CD14-positive monocyte (primary cell): ENCODE results near the gene MT1E. TPM values are rescaled to one million over a fixed set of nuclear protein-coding genes. Genes with fewer than 3 reads are reported as not detected.

Experiments
- DNase-seq, 3 donors: peaks; one replicate each; pipeline ENCODE4 v3.0.0-alpha.2; 2011 to 2022
- H2AFZ ChIP-seq: 2 replicates; pipeline ENCODE4 v1.6.0; 2012; ENCODE audit warnings: mild to moderate bottlenecking, low read depth, low read length, inconsistent platforms; ENCODE audit not compliant: insufficient read depth, poor library complexity, severe bottlenecking
- H3K27ac ChIP-seq, 2 donors: 1 replicate in 1 of 2; 2 replicates in 1 of 2; pipeline ENCODE4 v1.5.1; 2012 to 2013; ENCODE audit warnings: low read length in 2 of 2, control low read depth in 1 of 2, inconsistent platforms in 1 of 2, low read depth in 1 of 2, mild to moderate bottlenecking in 1 of 2
- H3K27me3 ChIP-seq, 2 donors: one replicate each; pipeline versions ENCODE4 v1.6.0 to v1.6.1; 2011 to 2013; ENCODE audit warnings: low read length in 2 of 2; ENCODE audit not compliant: control insufficient read depth in 2 of 2, insufficient read depth in 2 of 2
- H3K36me3 ChIP-seq, 2 donors: replicated peaks in 1 of 2; 1 replicate in 1 of 2; 2 replicates in 1 of 2; pipeline versions ENCODE4 v1.5.1 to v1.6.1; 2012 to 2013; ENCODE audit warnings: low read length in 2 of 2, control low read depth in 1 of 2, inconsistent platforms in 1 of 2, mild to moderate bottlenecking in 1 of 2; ENCODE audit not compliant: insufficient read depth in 2 of 2, control insufficient read depth in 1 of 2
- H3K4me1 ChIP-seq, 2 donors: 1 replicate in 1 of 2; 2 replicates in 1 of 2; pipeline versions ENCODE4 v1.5.1 to v1.6.1; 2012 to 2013; ENCODE audit warnings: low read length in 2 of 2, control low read depth in 1 of 2, inconsistent platforms in 1 of 2, mild to moderate bottlenecking in 1 of 2, moderate library complexity in 1 of 2; ENCODE audit not compliant: insufficient read depth in 2 of 2, control insufficient read depth in 1 of 2
- H3K4me2 ChIP-seq: replicated peaks from 2 replicates; pipeline ENCODE3; 2012; ENCODE audit warnings: low read length, moderate library complexity, mild to moderate bottlenecking; ENCODE audit not compliant: poor library complexity, severe bottlenecking; ENCODE audit errors: extremely low read depth
- H3K4me3 ChIP-seq, 3 experiments: fragments of 200-600 bp in 1 of 3; sonication (generic) in 1 of 3; replicated peaks in 1 of 3; 1 replicate in 2 of 3; 2 replicates in 1 of 3; pipeline ENCODE4 v1.5.1; 2011 to 2013; ENCODE audit warnings: low read length in 3 of 3, mild to moderate bottlenecking in 3 of 3, control low read depth in 2 of 3, low read depth in 2 of 3, inconsistent platforms in 1 of 3, moderate library complexity in 1 of 3
- H3K79me2 ChIP-seq: 2 replicates; pipeline ENCODE4 v1.6.0; 2012; ENCODE audit warnings: mild to moderate bottlenecking, control low read depth, inconsistent platforms, low read length, moderate library complexity; ENCODE audit not compliant: insufficient read depth
- H3K9ac ChIP-seq: 2 replicates; pipeline ENCODE4 v1.6.0; 2017; ENCODE audit warnings: low read length, mild to moderate bottlenecking; ENCODE audit not compliant: insufficient read depth, poor library complexity, severe bottlenecking
- H3K9me3 ChIP-seq, 2 donors: replicated peaks in 1 of 2; 1 replicate in 1 of 2; 2 replicates in 1 of 2; pipeline versions ENCODE4 v1.5.1 to v1.6.1; 2012 to 2013; ENCODE audit warnings: low read length in 2 of 2, control low read depth in 1 of 2; ENCODE audit not compliant: control insufficient read depth in 1 of 2, insufficient read depth in 1 of 2
- H4K20me1 ChIP-seq: 2 replicates; pipeline ENCODE4 v1.6.0; 2012; ENCODE audit warnings: mild to moderate bottlenecking, low read length, control low read depth, moderate library complexity; ENCODE audit not compliant: insufficient read depth
- H3K27ac Mint-ChIP-seq, 7 donors: one replicate each; pipeline ENCODE4 v1.8.0; 2020; ENCODE audit warnings: mild to moderate bottlenecking in 7 of 7, mixed read lengths in 7 of 7, moderate library complexity in 6 of 7, inconsistent platforms in 2 of 7
- H3K27me3 Mint-ChIP-seq, 3 donors: one replicate each; pipeline ENCODE4 v1.8.0; 2021 to 2022; ENCODE audit warnings: low read depth in 3 of 3, mild to moderate bottlenecking in 3 of 3, mixed read lengths in 3 of 3, moderate library complexity in 3 of 3, inconsistent platforms in 1 of 3
- H3K36me3 Mint-ChIP-seq, 2 donors: one replicate each; pipeline ENCODE4 v1.8.0; 2020; ENCODE audit warnings: mixed read lengths in 2 of 2, inconsistent platforms in 1 of 2, mild to moderate bottlenecking in 1 of 2
- H3K4me1 Mint-ChIP-seq: one replicate; pipeline ENCODE4 v1.8.0; 2020; ENCODE audit warnings: mild to moderate bottlenecking, mixed read lengths
- H3K4me3 Mint-ChIP-seq, 2 donors: one replicate each; pipeline ENCODE4 v1.8.0; 2020; ENCODE audit warnings: mild to moderate bottlenecking in 2 of 2, mixed read lengths in 2 of 2, moderate library complexity in 1 of 2
- H3K9me3 Mint-ChIP-seq, 7 donors: one replicate each; pipeline ENCODE4 v1.8.0; 2020 to 2022; ENCODE audit warnings: mixed read lengths in 7 of 7, mild to moderate bottlenecking in 6 of 7, moderate library complexity in 6 of 7, inconsistent platforms in 2 of 7
- CTCF ChIP-seq: fragments of 200-600 bp; IDR thresholded peaks from one replicate; pipeline ENCODE4 v1.8.0; 2022; ENCODE audit warnings: antibody characterized with exemption, mild to moderate bottlenecking
- WGBS: methylation state at CpG from one replicate; pipeline ENCODE4 v1.1.5; 2013; ENCODE audit warnings: missing lambda C conversion rate; ENCODE audit not compliant: insufficient coverage; 5-methylcytosine and 5-hydroxymethylcytosine counted together
- intact Hi-C, 2 donors: fragments of 100-400 bp; cut with micrococcal nuclease; formaldehyde crosslinking; loops; one replicate each; pipeline versions ENCODE4 v1.15.0 to v1.15.1; 2023
- polyA plus RNA-seq, 3 donors: library from polyadenylated mRNA; depleted of rRNA in 1 of 3; unstranded in 2 of 3; stranded (reverse) in 1 of 3; fragments of 300-500 nt in 2 of 3; fragments of >200 nt in 1 of 3; fragmentation: Illumina TruSeq in 2 of 3; gene quantifications; 1 replicate in 2 of 3; 2 replicates in 1 of 3; pipeline ENCODE4 v1.2.3, GENCODE V29; 2012 to 2021

Gene MT1E
- polyA plus RNA-seq, 3 donors, result 1.3 to 4.3 (median 4.0) TPM

GRCh38 chr16:56601325-56601724 is 24.3 kb upstream of the MT1E start:
- DNase-seq, result no peak
- intact Hi-C loops, result loop anchor here (10.0 kb wide), 3 partner anchors 103 to 583 kb away; partner anchors contain the start of genes NUDT21 (in 1 of the 2), OGFOD1 (in 1 of the 2), PSME3IP1 (in 1 of the 2) and RSPRY1 (in 1 of the 2)
- H3K4me2 ChIP-seq, result no peak overlapping the region
- 91% methylated on average over 5 of the region's 9 CpGs for WGBS
- H3K9ac ChIP-seq, result no peak overlapping the region
- H3K4me3 ChIP-seq, result no peak overlapping the region
- no peaks in the 10 kb centered on the region for H3K4me1 ChIP-seq
- peaks cover 0 to 3% (median 0%) of the 10 kb centered on the region in 7 donors for H3K9me3 Mint-ChIP-seq
- H3K4me3 Mint-ChIP-seq, result peak overlapping the region in 1 of 2 donors; percentile 65
- H3K27me3 ChIP-seq, result peaks cover 0 to 10% of the 10 kb centered on the region in 2 donors
- no peak overlapping the region for H2AFZ ChIP-seq
- no peaks in the 10 kb centered on the region for H3K79me2 ChIP-seq
- H3K4me1 Mint-ChIP-seq, result no peaks in the 10 kb centered on the region
- H3K9me3 ChIP-seq, result no peaks in the 10 kb centered on the region
- no peaks in the 10 kb centered on the region for H3K36me3 ChIP-seq
- no peaks in the 10 kb centered on the region for H4K20me1 ChIP-seq
- no peak overlapping the region for H3K27ac ChIP-seq
- peaks cover 16 to 30% (median 23%) of the 10 kb centered on the region in 3 donors for H3K27me3 Mint-ChIP-seq
- TF ChIP-seq CTCF, result no peak
- no peaks in the 10 kb centered on the region for H3K36me3 Mint-ChIP-seq
- no peak overlapping the region for H3K27ac Mint-ChIP-seq

- peaks cover 0 to 3% (median 0%) of the 10 kb centered on the region in 7 donors for H3K9me3 Mint-ChIP-seq
- no peak overlapping the region for H3K4me2 ChIP-seq
- no peaks in the 10 kb centered on the region for H4K20me1 ChIP-seq
- peak; percentile 19 for TF ChIP-seq CTCF
- no peak overlapping the region for H3K4me3 Mint-ChIP-seq
- peaks cover 14 to 16% of the 10 kb centered on the region in 2 donors for H3K4me1 ChIP-seq
- no peak overlapping the region for H3K9ac ChIP-seq
- peak in 2 of 3 donors; percentile 35 to 39 for DNase-seq
- peaks cover 17% of the 10 kb centered on the region for H3K4me1 Mint-ChIP-seq
- H3K27ac Mint-ChIP-seq, result peak overlapping the region in 1 of 7 donors; percentile 18
- H3K36me3 Mint-ChIP-seq, result no peaks in the 10 kb centered on the region
- H3K9me3 ChIP-seq, result no peaks in the 10 kb centered on the region
- H3K36me3 ChIP-seq, result no peaks in the 10 kb centered on the region
- WGBS, result 8% methylated on average over 4 of the region's 4 CpGs
- no peak overlapping the region for H2AFZ ChIP-seq
- H3K27me3 Mint-ChIP-seq, result peaks cover 11 to 18% (median 14%) of the 10 kb centered on the region in 3 donors
- no peak overlapping the region for H3K27ac ChIP-seq
- no peak overlapping the region for H3K4me3 ChIP-seq
- intact Hi-C loops, result loop anchor here (10.0 kb wide), 3 partner anchors 101 to 581 kb away; partner anchors contain the start of genes NUDT21 (in 1 of the 2), OGFOD1 (in 1 of the 2), PSME3IP1 (in 1 of the 2) and RSPRY1 (in 1 of the 2)
- H3K79me2 ChIP-seq, result no peaks in the 10 kb centered on the region
- peaks cover 0 to 10% of the 10 kb centered on the region in 2 donors for H3K27me3 ChIP-seq
Observed at GRCh38 chr16:56603589-56603988, 22.0 kb upstream of the MT1E start.
